A673 (cell line): ENCODE data around the gene CILP.

ENCODE experiments used
- EZH2 ChIP-seq: fragments of 200-600 bp; sonication (generic); IDR thresholded peaks from 2 replicates; pipeline ENCODE4 v1.6.1; 2017; ENCODE audit warnings: borderline replicate concordance, low read depth, mild to moderate bottlenecking, mixed read lengths, antibody characterized with exemption, low read length; ENCODE audit not compliant: poor library complexity, severe bottlenecking
- TF ChIP-seq, protein P1 (sequence below): fragments of 300-800, 200-600 bp; sonication (generic); conservative IDR thresholded peaks from 2 replicates; pipeline ENCODE4 v1.5.1; 2017; ENCODE audit warnings: low read depth, mild to moderate bottlenecking, antibody characterized with exemption, low read length, moderate library complexity, mixed read lengths

GRCh38 chr15:65180167-65180566, 31.1 kb downstream of the CILP start:
- TF ChIP-seq, protein P1, sequence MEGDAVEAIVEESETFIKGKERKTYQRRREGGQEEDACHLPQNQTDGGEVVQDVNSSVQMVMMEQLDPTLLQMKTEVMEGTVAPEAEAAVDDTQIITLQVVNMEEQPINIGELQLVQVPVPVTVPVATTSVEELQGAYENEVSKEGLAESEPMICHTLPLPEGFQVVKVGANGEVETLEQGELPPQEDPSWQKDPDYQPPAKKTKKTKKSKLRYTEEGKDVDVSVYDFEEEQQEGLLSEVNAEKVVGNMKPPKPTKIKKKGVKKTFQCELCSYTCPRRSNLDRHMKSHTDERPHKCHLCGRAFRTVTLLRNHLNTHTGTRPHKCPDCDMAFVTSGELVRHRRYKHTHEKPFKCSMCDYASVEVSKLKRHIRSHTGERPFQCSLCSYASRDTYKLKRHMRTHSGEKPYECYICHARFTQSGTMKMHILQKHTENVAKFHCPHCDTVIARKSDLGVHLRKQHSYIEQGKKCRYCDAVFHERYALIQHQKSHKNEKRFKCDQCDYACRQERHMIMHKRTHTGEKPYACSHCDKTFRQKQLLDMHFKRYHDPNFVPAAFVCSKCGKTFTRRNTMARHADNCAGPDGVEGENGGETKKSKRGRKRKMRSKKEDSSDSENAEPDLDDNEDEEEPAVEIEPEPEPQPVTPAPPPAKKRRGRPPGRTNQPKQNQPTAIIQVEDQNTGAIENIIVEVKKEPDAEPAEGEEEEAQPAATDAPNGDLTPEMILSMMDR, result no peak
- TF ChIP-seq EZH2, result no peak
